H9 (cell line): ENCODE data around the gene NKAIN1. TPM values are rescaled to one million over a fixed set of nuclear protein-coding genes. Genes with fewer than 3 reads are reported as not detected.

ENCODE experiments used
- DNase-seq: peaks from one replicate; pipeline ENCODE4 v3.0.0-alpha.2; 2017
- H2AFZ ChIP-seq: one replicate; pipeline ENCODE4 v1.6.1; 2013; ENCODE audit warnings: mild to moderate bottlenecking, low read length, control low read depth, moderate library complexity
- H2AK5ac ChIP-seq: 2 replicates; pipeline ENCODE4 v1.6.1; 2013; ENCODE audit warnings: low read length, control low read depth, mixed read lengths; ENCODE audit not compliant: insufficient read length
- H2BK120ac ChIP-seq: one replicate; pipeline ENCODE4 v1.6.1; 2013; ENCODE audit warnings: low read depth, mild to moderate bottlenecking, low read length, control low read depth, inconsistent platforms; ENCODE audit not compliant: poor library complexity, severe bottlenecking
- H2BK12ac ChIP-seq: 2 replicates; pipeline ENCODE4 v1.6.1; 2013; ENCODE audit warnings: low read length, control low read depth, mixed read lengths, low read depth; ENCODE audit not compliant: insufficient read length
- H2BK15ac ChIP-seq: 2 replicates; pipeline ENCODE4 v1.6.1; 2013; ENCODE audit warnings: low read depth, low read length, control low read depth
- H2BK20ac ChIP-seq: one replicate; pipeline ENCODE4 v1.6.1; 2013; ENCODE audit warnings: low read depth, mild to moderate bottlenecking, low read length, control low read depth, inconsistent platforms; ENCODE audit not compliant: poor library complexity, severe bottlenecking
- H2BK5ac ChIP-seq: 2 replicates; pipeline ENCODE4 v1.6.1; 2013; ENCODE audit warnings: low read length, control low read depth, mixed read lengths; ENCODE audit not compliant: insufficient read length
- H3K14ac ChIP-seq: 2 replicates; pipeline ENCODE4 v1.6.1; 2013; ENCODE audit warnings: low read length, control low read depth; ENCODE audit not compliant: insufficient read depth
- H3K18ac ChIP-seq: 2 replicates; pipeline ENCODE4 v1.6.1; 2013; ENCODE audit warnings: low read depth, mild to moderate bottlenecking, mixed read lengths, low read length, control low read depth; ENCODE audit not compliant: insufficient read length
- H3K23ac ChIP-seq: 2 replicates; pipeline ENCODE4 v1.6.1; 2013; ENCODE audit warnings: low read length, control low read depth, mixed read lengths, low read depth; ENCODE audit not compliant: insufficient read length
- H3K23me2 ChIP-seq: 2 replicates; pipeline ENCODE4 v1.6.1; 2013; ENCODE audit warnings: low read depth, mild to moderate bottlenecking, mixed read lengths, low read length, control low read depth; ENCODE audit not compliant: insufficient read length, poor library complexity, severe bottlenecking
- H3K27ac ChIP-seq: 2 replicates; pipeline ENCODE4 v1.5.1; 2013; ENCODE audit warnings: low read length, control low read depth, mixed read lengths, low read depth; ENCODE audit not compliant: insufficient read length
- H3K27me3 ChIP-seq: 2 replicates; pipeline ENCODE4 v1.6.1; 2013; ENCODE audit warnings: low read length, control low read depth, inconsistent platforms; ENCODE audit not compliant: insufficient read depth
- H3K4ac ChIP-seq: 2 replicates; pipeline ENCODE4 v1.6.1; 2013; ENCODE audit warnings: low read depth, mild to moderate bottlenecking, control low read depth, inconsistent platforms, low read length, moderate library complexity
- H3K4me1 ChIP-seq: 2 replicates; pipeline ENCODE4 v1.6.1; 2013; ENCODE audit warnings: low read length, control low read depth, inconsistent platforms; ENCODE audit not compliant: insufficient read depth
- H3K4me2 ChIP-seq: 2 replicates; pipeline ENCODE4 v1.6.1; 2013; ENCODE audit warnings: low read length, control low read depth, mixed read lengths; ENCODE audit not compliant: insufficient read length, insufficient read depth
- H3K56ac ChIP-seq: 2 replicates; pipeline ENCODE4 v1.6.1; 2013; ENCODE audit warnings: low read depth, mild to moderate bottlenecking, mixed read lengths, low read length, control low read depth; ENCODE audit not compliant: insufficient read length
- H3K79me1 ChIP-seq: 2 replicates; pipeline ENCODE4 v1.6.1; 2013; ENCODE audit warnings: low read depth, mild to moderate bottlenecking, moderate library complexity, low read length, control low read depth, inconsistent platforms; ENCODE audit not compliant: insufficient read depth, poor library complexity, severe bottlenecking
- H3K79me2 ChIP-seq: 2 replicates; pipeline ENCODE4 v1.6.1; 2013; ENCODE audit warnings: low read length, control low read depth, inconsistent platforms; ENCODE audit not compliant: insufficient read depth
- H3K9ac ChIP-seq: 2 replicates; pipeline ENCODE4 v1.6.1; 2013; ENCODE audit warnings: low read length, control low read depth, mixed read lengths; ENCODE audit not compliant: insufficient read length; ENCODE audit errors: extremely low read depth
- H3K9me3 ChIP-seq: one replicate; pipeline ENCODE4 v1.6.1; 2013; ENCODE audit warnings: low read depth, low read length, inconsistent platforms; ENCODE audit not compliant: control insufficient read depth
- H3T11ph ChIP-seq: one replicate; pipeline ENCODE4 v1.6.1; 2013; ENCODE audit warnings: mild to moderate bottlenecking, low read length, control low read depth, inconsistent platforms
- H4K20me1 ChIP-seq: one replicate; pipeline ENCODE4 v1.6.1; 2013; ENCODE audit not compliant: control insufficient read depth, insufficient read length, insufficient read depth
- H4K5ac ChIP-seq: 2 replicates; pipeline ENCODE4 v1.6.1; 2013; ENCODE audit warnings: low read depth, mild to moderate bottlenecking, mixed read lengths, low read length, control low read depth; ENCODE audit not compliant: insufficient read length
- H4K8ac ChIP-seq: replicated peaks from 2 replicates; pipeline ENCODE4 v1.6.1; 2013; ENCODE audit warnings: low read length, control low read depth, mixed read lengths, low read depth; ENCODE audit not compliant: insufficient read length
- H4K91ac ChIP-seq: 2 replicates; pipeline ENCODE4 v1.6.1; 2013; ENCODE audit warnings: low read depth, mild to moderate bottlenecking, moderate library complexity, mixed read lengths, low read length, control low read depth; ENCODE audit not compliant: insufficient read length
- H3K27ac Mint-ChIP-seq, 3 experiments: 2 replicates in 2 of 3; 3 replicates in 1 of 3; pipeline ENCODE4 v1.8.0; 2020 to 2021; ENCODE audit warnings: mixed read lengths in 3 of 3, mild to moderate bottlenecking in 1 of 3, moderate library complexity in 1 of 3
- H3K27me3 Mint-ChIP-seq: 2 replicates; pipeline ENCODE4 v1.8.0; 2021; ENCODE audit warnings: low read depth, mild to moderate bottlenecking, moderate library complexity, mixed read lengths
- H3K36me3 Mint-ChIP-seq, 3 experiments: 2 replicates in 2 of 3; 3 replicates in 1 of 3; pipeline ENCODE4 v1.8.0; 2020 to 2021; ENCODE audit warnings: low read depth in 3 of 3, mixed read lengths in 3 of 3; ENCODE audit not compliant: insufficient read depth in 1 of 3
- H3K4me1 Mint-ChIP-seq, 2 experiments: 2 replicates each; pipeline ENCODE4 v1.8.0; 2020; ENCODE audit warnings: mixed read lengths in 2 of 2
- H3K4me3 Mint-ChIP-seq, 2 experiments: 2 replicates in 1 of 2; 3 replicates in 1 of 2; pipeline ENCODE4 v1.8.0; 2020 to 2021; ENCODE audit warnings: mild to moderate bottlenecking in 2 of 2, mixed read lengths in 2 of 2, moderate library complexity in 1 of 2
- H3K9me3 Mint-ChIP-seq, 2 experiments: 2 replicates in 1 of 2; 3 replicates in 1 of 2; pipeline ENCODE4 v1.8.0; 2020; ENCODE audit warnings: mild to moderate bottlenecking in 2 of 2, mixed read lengths in 2 of 2, moderate library complexity in 1 of 2
- WGBS: extraction: QIAGEN DNeasy Blood & Tissue Kit; methylation state at CpG from one replicate; pipeline ENCODE4 v1.1.7; 2013; ENCODE audit warnings: missing lambda C conversion rate, low lambda C conversion rate, mixed read lengths; ENCODE audit not compliant: insufficient read length; ENCODE audit errors: extremely low coverage; 5-methylcytosine and 5-hydroxymethylcytosine counted together
- total RNA-seq: library from RNA; stranded (reverse); gene quantifications from 2 replicates; pipeline ENCODE4 v1.2.1, GENCODE V29; 2021
- TF ChIP-seq, protein P1 (sequence below): fragments of 200-600 bp; sonication (generic); conservative IDR thresholded peaks from 3 replicates; pipeline ENCODE4 v1.8.0; 2021; ENCODE audit warnings: antibody characterized with exemption, mild to moderate bottlenecking

NKAIN1 gene
- total RNA-seq, 1 experiment from 2014 or later, result 25.6 TPM

DNA sequence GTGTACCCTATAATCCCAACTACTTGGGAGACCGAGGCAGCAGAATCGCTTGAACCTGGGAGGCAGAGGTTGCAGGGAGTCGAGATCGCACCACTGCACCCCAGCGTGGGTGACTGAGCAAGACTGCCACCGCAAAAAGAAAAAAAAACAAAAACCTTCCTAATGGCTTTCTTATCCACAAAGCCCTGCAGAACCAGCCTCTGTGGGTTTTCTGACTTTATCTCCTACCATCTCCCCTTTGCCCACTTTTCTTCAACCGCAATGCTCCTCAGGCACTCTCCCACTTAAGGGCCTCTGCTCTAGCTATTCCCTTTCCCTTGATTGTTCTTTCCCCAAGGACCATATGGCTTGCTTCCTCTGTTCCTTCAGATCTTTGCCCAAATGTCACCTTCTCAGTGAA lies 106.3 kb downstream of the NKAIN1 start:
- no peak overlapping the region for H4K5ac ChIP-seq
- no peaks in the 10 kb centered on the region for H3K23me2 ChIP-seq
- H4K20me1 ChIP-seq, result no peaks in the 10 kb centered on the region
- no peak overlapping the region for H3K56ac ChIP-seq
- H2BK120ac ChIP-seq, result no peak overlapping the region
- no peak overlapping the region for H2BK12ac ChIP-seq
- H3K23ac ChIP-seq, result no peak overlapping the region
- H2BK20ac ChIP-seq, result no peak overlapping the region
- H3K36me3 Mint-ChIP-seq, result 0 out of 7 replicates have a peak, but pooled peaks cover 0 to 5% (median 0%) of the 10 kb centered on the region in 3 experiments
- no peak overlapping the region for H3K18ac ChIP-seq
- H3K27ac Mint-ChIP-seq, result peak overlapping the region in 1 of 3 experiments; percentile 20; a peak in 1 of 7 replicates
- no CpG with 5 or more reads among the region's 7 CpGs for WGBS
- TF ChIP-seq, protein P1, sequence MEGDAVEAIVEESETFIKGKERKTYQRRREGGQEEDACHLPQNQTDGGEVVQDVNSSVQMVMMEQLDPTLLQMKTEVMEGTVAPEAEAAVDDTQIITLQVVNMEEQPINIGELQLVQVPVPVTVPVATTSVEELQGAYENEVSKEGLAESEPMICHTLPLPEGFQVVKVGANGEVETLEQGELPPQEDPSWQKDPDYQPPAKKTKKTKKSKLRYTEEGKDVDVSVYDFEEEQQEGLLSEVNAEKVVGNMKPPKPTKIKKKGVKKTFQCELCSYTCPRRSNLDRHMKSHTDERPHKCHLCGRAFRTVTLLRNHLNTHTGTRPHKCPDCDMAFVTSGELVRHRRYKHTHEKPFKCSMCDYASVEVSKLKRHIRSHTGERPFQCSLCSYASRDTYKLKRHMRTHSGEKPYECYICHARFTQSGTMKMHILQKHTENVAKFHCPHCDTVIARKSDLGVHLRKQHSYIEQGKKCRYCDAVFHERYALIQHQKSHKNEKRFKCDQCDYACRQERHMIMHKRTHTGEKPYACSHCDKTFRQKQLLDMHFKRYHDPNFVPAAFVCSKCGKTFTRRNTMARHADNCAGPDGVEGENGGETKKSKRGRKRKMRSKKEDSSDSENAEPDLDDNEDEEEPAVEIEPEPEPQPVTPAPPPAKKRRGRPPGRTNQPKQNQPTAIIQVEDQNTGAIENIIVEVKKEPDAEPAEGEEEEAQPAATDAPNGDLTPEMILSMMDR, result no peak
- no peak for DNase-seq
- H3K4me2 ChIP-seq, result no peak overlapping the region
- no peak overlapping the region for H4K8ac ChIP-seq
- H2AK5ac ChIP-seq, result no peak overlapping the region
- no peaks in the 10 kb centered on the region for H3K4me1 ChIP-seq
- no peak overlapping the region for H3K14ac ChIP-seq
- H3K9ac ChIP-seq, result no peak overlapping the region
- no peak overlapping the region for H3K27ac ChIP-seq
- peaks cover 0 to 8% of the 10 kb centered on the region in 2 experiments; a peak in 1 of 5 replicates for H3K9me3 Mint-ChIP-seq
- no peak overlapping the region for H4K91ac ChIP-seq
- no peak overlapping the region for H3K4me3 Mint-ChIP-seq
- no peaks in the 10 kb centered on the region for H3K9me3 ChIP-seq
- no peaks in the 10 kb centered on the region for H3K27me3 ChIP-seq
- no peak overlapping the region for H2BK15ac ChIP-seq
- H3K4me1 Mint-ChIP-seq, result no peaks in the 10 kb centered on the region
- H3K79me2 ChIP-seq, result no peaks in the 10 kb centered on the region
- no peak overlapping the region for H2AFZ ChIP-seq
- H3T11ph ChIP-seq, result no peak overlapping the region
- no peak overlapping the region for H3K4ac ChIP-seq
- no peaks in the 10 kb centered on the region for H3K79me1 ChIP-seq
- no peak overlapping the region for H2BK5ac ChIP-seq
- H3K27me3 Mint-ChIP-seq, result no peaks in the 10 kb centered on the region

Other genes with a start within 250 kb of the NKAIN1 start
- gene PUM1, start 174.2 kb downstream of the NKAIN1 start, total RNA-seq, result 158 and 164 TPM in 2 replicates
- 121 and 132 TPM in 2 replicates for gene SNRNP40, start 56.9 kb upstream of the NKAIN1 start, total RNA-seq
- gene ZCCHC17, start 57.1 kb upstream of the NKAIN1 start, total RNA-seq, result 47.7 and 50.4 TPM in 2 replicates
- 9.0 and 10.2 TPM in 2 replicates for gene FABP3, start 133.2 kb upstream of the NKAIN1 start, total RNA-seq
- 14.1 and 14.7 TPM in 2 replicates for gene SERINC2, start 173.3 kb upstream of the NKAIN1 start, total RNA-seq